RWPE2 (cell line): ENCODE results near the gene LRMDA.

Experiments used
- ATAC-seq: fragments of 200-7000 bp; cut with Tn5 transposase; 3 replicates; pipeline ENCODE4 v1.9.1; 2021; ENCODE audit warnings: low read depth
- DNase-seq: peaks from one replicate; pipeline ENCODE4 v3.0.0-alpha.2; 2020; ENCODE audit warnings: low spot score
- H3K27ac ChIP-seq: fragments of 450-650 bp; 2 replicates; pipeline ENCODE4 v1.5.1; 2017; ENCODE audit warnings: mild to moderate bottlenecking; ENCODE audit not compliant: poor library complexity, severe bottlenecking
- H3K27me3 ChIP-seq: fragments of 250-450 bp; sonication (Bioruptor Pico); 2 replicates; pipeline ENCODE4 v1.5.1; 2021; ENCODE audit warnings: mild to moderate bottlenecking, moderate library complexity; ENCODE audit not compliant: insufficient read depth, poor library complexity, severe bottlenecking
- H3K36me3 ChIP-seq: fragments of 250-450 bp; sonication (Bioruptor Pico); 2 replicates; pipeline ENCODE4 v1.5.1; 2020; ENCODE audit warnings: low read depth, mild to moderate bottlenecking, moderate library complexity
- H3K4me1 ChIP-seq: fragments of 250-450 bp; sonication (Bioruptor Pico); 2 replicates; pipeline ENCODE4 v1.5.1; 2021; ENCODE audit warnings: mild to moderate bottlenecking, moderate library complexity; ENCODE audit not compliant: insufficient read depth, poor library complexity, severe bottlenecking
- H3K4me3 ChIP-seq: fragments of 250-450 bp; sonication (Bioruptor Pico); 2 replicates; pipeline ENCODE4 v1.5.1; 2021; ENCODE audit warnings: mild to moderate bottlenecking, moderate library complexity; ENCODE audit not compliant: severe bottlenecking
- H3K9me3 ChIP-seq: fragments of 250-450 bp; sonication (Bioruptor Pico); 2 replicates; pipeline ENCODE4 v1.5.1; 2021; ENCODE audit warnings: mild to moderate bottlenecking, moderate library complexity; ENCODE audit not compliant: severe bottlenecking
- CTCF ChIP-seq: fragments of 450-650 bp; IDR thresholded peaks from one replicate; pipeline ENCODE4 v1.5.1; 2017; ENCODE audit warnings: mild to moderate bottlenecking, moderate library complexity; ENCODE audit not compliant: poor library complexity, severe bottlenecking

LRMDA gene

DNA sequence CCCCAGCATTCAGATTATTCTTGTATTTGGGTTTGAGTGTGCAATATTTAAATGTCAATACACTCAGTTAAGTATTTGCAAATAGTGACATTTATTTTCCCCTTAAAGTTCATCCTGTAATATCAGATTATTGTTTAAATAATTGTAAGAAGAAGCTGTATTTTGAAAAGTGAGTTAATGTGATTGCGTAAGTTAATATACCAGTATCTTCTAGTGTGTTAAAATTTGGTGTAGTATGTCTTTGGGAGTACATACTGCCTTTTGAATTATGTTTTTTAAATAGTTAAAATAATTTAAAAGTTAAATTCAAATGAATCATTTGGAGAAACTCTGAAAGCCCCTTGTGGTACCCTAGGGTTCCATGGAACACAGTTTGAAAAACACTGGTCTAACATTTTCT is 28.6 kb downstream of the LRMDA start:
- Histone ChIP-seq H3K36me3 (no peaks in the 10 kb centered on the region), H3K4me1 (peaks cover 4% of the 10 kb centered on the region), H3K27ac (no peak overlapping the region), H3K9me3 (no peaks in the 10 kb centered on the region), H3K27me3 (no peaks in the 10 kb centered on the region), H3K4me3 (no peak overlapping the region)
- TF ChIP-seq CTCF = no peak
- ATAC-seq (no peak), DNase-seq (no peak)

DNA sequence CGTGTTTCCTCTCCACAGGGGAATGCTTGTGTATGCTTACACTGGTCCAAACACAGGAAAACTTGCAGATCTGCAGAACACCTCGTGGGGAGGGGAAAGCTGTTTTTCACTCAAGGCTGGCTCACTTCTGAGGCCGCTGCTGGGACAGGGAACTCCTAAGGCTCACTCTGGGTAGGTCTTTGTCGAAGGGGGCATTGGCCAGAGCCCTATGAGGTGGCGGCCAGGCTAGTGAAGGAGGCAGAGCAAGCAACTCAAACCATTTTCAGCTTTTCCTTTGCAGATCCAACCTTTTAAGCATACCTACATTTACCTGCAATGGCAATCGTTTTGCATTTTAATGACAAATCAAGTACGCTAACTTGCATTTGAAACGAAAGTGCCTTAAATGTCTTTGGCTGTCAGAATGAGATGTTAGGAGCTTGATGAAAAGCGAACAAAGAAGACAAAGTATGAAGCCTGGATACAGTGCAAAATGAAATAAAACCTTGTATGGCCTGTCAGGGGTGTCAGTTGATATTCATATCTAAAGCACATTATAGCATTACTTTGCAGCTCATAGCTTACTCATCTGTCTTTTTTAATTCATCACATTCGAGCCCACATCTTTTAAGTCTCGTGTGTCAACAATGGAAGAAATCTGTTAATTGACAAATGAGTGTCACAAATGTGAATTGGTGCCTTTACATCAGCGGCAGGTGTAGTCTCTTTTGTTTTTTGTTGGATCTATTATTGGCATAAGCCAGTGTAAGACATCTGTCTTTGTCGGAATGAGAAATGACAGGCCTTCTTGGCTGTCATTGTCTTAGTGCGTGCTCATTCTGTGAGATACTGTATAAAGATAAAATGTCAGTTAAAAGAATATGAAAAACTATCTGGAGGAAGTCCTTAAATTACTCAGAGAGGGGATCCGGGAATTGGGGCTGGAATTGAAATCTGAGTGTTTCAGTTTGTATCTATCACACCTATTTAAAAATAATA is 30.5 kb downstream of the LRMDA start:
- no peak overlapping the region for H3K4me3 ChIP-seq

GRCh38 chr10:75462865-75463264 is 31.4 kb downstream of the LRMDA start:
- Histone ChIP-seq H3K27ac (no peak overlapping the region), H3K4me1 (peaks cover 10% of the 10 kb centered on the region), H3K9me3 (no peaks in the 10 kb centered on the region), H3K4me3 (no peak overlapping the region), H3K36me3 (no peaks in the 10 kb centered on the region), H3K27me3 (no peaks in the 10 kb centered on the region)
- no peak for TF ChIP-seq CTCF
- no peak for DNase-seq
- no peak for ATAC-seq

More for the DNA sequence above, 30.5 kb downstream of the LRMDA start:
- no peaks in the 10 kb centered on the region for H3K9me3 ChIP-seq
- no peaks in the 10 kb centered on the region for H3K36me3 ChIP-seq
- ATAC-seq (no peak), DNase-seq (no peak)
- peaks cover 10% of the 10 kb centered on the region for H3K4me1 ChIP-seq
- H3K27ac ChIP-seq = no peak overlapping the region
- H3K27me3 ChIP-seq = no peaks in the 10 kb centered on the region
- no peak for TF ChIP-seq CTCF

- no peaks in the 10 kb centered on the region for H3K9me3 ChIP-seq
- peaks cover 22% of the 10 kb centered on the region for H3K4me1 ChIP-seq
- no peak overlapping the region for H3K4me3 ChIP-seq
- peak overlapping the region; percentile 31 for H3K27ac ChIP-seq
- ATAC-seq (peak; percentile 5; the same call in 1 of the 3 replicates), DNase-seq (no peak)
- TF ChIP-seq CTCF = no peak
- H3K27me3 ChIP-seq = no peaks in the 10 kb centered on the region
- H3K36me3 ChIP-seq = no peaks in the 10 kb centered on the region
These were observed 33.3 kb downstream of the LRMDA start for GRCh38 chr10:75464478-75465449.
